NCI-H2171 (cell line): ENCODE results near the gene SNTG2.

Source experiments
- DNase-seq: peaks from one replicate; lab custom pipeline; 2025; lab: John Stamatoyannopoulos, UW

Gene SNTG2

GRCh38 chr2:1318366-1319009 is 367.8 kb downstream of the SNTG2 start:
- no peak for DNase-seq

DNA sequence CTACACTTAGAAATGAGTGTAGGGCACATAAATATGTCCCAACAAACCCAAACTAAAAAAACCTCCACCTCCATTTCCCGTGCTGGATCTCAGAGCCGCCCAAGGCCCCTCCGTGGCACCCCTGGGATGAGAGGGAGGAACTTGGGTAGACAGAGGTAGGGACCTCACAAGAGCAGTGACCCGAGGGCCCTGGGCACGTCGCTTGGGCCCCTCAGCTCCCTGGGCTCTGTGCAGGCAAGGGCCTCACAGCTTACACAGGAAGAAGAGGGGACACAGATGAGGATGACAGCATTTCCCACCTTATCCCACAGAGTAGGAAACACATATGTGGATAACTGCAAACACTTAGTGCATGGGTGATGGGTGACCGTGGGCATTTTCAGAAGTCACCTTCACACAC is 368.7 kb downstream of the SNTG2 start:
- no peak for DNase-seq

- no peak for DNase-seq
These were observed 370.7 kb downstream of the SNTG2 start for GRCh38 chr2:1321321-1321720.

- DNase-seq: no peak
These were observed 374.2 kb downstream of the SNTG2 start for GRCh38 chr2:1324884-1325283.

GRCh38 chr2:1328684-1329083 is 378.0 kb downstream of the SNTG2 start:
- DNase-seq: no peak

DNA sequence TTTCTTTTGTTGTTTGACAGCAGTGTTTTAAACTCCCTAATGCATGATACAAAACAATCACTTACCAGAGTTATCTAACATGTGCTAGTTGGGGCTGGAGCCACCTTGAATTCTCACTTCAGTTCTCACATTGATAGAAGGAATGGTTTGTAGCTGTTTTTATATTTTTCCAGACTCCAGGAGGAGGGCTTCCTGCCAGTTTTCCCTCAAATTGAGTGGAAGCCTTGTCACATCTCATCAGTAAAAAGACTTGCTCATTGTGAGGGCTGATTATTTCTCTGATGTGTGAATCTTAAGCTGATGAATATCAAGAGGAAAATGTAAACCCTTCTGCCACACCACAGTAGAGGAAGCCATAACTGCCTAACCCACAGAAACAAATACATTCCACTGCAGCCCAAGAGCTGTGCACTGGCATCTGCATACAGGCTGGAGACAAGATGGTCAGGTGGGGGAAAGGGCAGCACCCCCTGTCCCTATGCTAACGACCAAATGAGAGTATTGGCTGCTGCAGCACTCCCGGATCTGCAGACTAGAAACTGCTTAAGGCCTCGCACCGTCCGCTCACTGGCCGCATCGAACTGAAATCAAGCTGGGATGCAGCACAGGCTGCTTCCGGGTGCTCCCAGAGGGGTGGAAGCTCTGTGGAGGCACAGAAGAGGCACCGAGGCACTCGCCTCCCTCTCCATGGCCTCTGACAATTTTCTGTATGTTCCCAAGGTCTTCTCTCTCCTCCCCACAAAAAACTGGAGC is 388.9 kb downstream of the SNTG2 start:
- DNase-seq: no peak

DNA sequence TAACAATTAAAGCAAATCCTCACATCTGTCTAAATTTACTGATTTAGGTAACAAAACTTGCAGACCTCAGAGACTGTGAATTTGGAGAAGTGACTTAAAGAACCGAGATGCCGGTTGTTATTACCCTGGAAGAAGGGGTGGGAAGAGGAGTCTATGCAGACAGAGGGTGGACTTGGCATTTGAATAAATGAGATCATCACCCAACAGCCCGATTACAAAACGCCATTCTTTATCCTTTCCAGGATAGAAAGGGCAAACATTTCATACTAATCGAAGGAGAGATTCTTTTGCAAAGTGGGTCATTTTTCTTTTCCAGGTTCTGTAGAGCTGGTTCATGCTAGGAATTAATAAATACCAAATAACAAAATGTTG is 389.5 kb downstream of the SNTG2 start:
- no peak for DNase-seq

DNA sequence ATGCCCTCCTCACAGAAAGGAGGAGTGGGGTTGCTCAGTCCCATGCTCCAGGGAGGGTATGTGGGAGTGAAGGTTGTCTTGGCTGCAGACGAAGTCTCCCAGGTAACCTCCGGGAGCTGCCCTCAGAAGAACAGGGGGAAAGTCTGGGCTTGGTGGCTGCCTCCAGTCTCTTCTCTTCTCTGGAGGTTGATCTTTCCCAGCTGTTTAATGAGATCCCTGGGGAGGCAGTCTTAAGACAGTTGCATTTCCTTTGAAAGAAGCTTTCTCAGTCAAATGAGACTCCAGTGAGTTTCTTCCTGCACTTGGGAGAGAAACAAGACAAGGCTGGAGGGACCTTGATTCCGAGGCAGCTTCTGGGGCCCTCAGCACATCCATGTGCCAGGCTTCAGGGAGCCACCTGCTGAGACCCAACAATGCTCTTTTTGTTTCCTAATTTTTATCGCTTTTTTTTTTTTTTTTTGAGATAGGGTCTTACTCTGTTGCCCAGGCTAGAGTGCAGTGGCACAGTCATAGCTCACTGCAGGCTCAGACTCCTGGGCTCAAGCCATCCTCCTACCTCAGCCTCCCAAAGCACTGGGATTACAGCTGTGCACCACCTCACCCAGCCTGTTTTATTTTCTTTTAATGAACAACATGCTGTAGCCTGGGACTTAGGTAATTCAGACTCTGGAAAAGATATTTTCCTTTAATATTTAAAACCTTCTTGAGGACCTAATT is 390.9 kb downstream of the SNTG2 start:
- DNase-seq: peak; percentile 49

DNA sequence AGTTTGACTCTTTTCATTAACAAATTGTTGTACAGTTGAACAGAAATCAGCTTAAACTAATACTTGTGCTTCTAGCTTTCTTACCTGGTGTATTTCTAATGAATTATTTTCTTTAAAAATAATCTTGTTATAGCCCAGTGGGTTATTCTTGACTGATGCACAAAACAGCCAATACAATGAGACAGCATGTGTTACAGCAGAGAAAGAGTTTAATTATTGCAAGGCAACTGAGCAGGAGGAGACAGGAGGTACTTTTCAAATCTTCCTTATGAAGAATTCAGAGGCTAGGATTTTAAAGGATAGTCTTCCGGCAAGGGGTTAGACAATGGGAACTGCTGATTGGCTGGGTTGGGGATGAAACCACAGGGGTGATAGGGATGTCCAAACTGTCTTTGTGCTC is 398.1 kb downstream of the SNTG2 start:
- DNase-seq: no peak

GRCh38 chr2:1350111-1350510 is 399.5 kb downstream of the SNTG2 start:
- DNase-seq: no peak

DNA sequence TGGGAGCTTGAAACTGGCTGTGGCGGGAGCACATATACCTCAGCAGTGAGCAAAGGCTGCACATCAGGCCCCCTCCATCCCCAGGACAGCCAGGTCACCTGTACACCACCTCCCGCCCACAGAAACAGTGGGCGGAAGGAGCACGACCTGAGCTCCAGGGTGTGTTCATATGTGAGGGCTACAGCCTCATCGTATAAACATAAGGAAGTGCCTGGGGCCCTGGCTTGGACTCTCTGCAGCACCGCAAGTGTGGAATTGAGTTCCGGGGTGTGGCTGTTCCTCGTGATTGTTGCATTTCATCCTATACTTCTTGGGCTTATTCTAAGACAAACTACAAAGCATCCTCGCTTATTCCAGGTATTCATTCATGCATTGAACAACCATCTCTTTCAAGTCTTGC is 402.5 kb downstream of the SNTG2 start:
- no peak for DNase-seq

GRCh38 chr2:1353543-1353942 is 402.9 kb downstream of the SNTG2 start:
- no peak for DNase-seq

DNA sequence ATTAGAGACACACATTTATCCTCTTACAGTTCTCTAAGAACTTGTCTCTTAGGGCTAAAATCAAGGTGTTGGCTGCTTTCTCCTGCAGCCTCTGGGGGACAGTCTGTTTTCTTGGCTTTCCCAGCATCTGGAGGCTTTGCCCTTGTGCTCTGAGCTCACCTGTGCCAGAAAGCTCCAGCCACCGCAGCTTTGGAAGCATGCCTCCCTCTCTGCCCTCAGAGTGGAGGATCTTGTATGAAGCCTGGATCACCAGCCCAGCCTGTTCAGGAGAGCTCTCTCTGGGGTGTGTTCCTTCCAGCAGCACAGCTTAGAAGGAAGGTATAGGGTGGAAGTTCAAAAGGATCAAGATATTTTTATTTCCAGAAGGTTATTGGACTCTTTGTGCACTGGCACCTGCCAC is 409.5 kb downstream of the SNTG2 start:
- DNase-seq: peak; percentile 61

DNA sequence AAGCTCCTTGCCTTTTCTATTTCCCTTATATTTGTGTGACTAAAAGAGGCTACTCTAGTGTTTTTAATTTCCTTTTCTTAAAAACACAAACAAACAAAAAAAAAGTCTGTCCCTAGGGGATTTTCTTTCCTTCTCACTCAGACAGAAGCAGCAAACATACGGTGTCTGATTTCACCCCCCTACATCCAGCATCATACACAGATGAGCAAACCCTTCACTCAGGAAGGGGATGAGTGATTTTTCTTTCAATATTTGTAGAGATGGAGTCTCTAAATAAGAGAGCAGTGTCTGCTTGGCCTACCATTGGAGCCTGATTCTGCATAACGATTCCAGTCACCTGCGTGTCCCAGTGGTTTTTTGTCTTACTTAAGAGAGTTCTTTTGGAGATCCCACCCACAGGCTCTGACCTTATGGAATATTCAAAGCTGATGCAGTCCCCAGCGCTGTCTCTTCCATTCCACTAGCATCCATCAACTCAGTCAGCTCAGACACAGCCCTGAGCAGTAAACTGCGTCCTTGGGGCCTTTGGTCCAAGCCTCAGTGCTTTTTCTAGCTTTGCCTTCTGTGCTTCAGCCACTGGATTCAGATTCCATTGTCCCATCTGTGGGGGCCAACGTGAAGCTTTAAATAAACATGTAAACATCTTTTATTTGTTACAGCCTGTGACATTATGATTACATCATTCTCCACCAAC is 410.1 kb downstream of the SNTG2 start:
- DNase-seq: peak; percentile 90

GRCh38 chr2:1363367-1363766 is 412.7 kb downstream of the SNTG2 start:
- no peak for DNase-seq

DNA sequence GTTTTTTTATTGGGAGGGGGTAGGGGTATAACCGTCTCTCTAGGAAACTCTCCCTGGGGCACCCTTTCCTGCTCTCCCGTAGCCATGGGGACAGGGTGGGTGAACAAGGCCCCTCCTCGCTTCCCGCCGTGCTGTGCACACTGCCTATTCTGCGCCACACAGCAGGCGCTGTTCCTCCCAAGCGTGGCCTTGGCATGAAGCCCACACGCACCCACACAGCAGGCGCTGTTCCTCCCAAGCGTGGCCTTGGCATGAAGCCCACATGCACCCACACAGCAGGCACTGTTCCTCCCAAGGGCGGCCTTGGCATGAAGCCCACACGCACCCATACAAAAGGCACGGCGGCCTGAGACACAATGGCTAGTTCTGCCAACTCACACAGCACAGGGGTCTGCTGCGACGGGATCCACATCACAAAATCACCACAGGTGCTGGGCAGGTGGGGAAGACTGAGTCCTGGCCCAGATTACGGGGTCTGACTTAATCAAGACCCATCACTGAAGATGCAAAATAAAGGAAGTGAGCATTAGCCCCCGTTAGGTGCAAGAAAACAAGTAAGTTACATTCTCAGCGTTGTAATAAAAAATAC is 416.0 kb downstream of the SNTG2 start:
- DNase-seq: peak; percentile 90

DNA sequence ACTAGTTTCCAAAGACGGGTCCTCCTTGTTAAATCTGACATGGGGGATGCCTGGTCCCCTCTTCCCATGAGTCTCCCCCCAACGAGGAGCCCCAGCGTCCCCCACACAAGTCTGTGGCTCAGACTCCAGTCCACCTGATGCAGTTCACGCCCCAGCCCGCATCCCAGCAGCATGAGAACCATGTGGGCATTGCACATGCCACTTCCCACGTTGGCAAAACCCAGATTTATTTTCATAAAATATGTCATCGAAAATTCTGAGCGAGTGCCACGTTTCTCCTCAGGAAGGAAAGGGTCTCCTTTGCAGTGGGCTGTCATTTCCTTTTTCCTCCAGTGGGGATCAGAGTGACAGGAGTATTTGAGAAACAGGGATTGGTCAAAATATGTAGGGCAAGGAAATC is 417.0 kb downstream of the SNTG2 start:
- DNase-seq: no peak

- no peak for DNase-seq
These were observed 419.3 kb downstream of the SNTG2 start for GRCh38 chr2:1369905-1370304.

GRCh38 chr2:1370461-1370860 is 419.8 kb downstream of the SNTG2 start:
- no peak for DNase-seq

DNA sequence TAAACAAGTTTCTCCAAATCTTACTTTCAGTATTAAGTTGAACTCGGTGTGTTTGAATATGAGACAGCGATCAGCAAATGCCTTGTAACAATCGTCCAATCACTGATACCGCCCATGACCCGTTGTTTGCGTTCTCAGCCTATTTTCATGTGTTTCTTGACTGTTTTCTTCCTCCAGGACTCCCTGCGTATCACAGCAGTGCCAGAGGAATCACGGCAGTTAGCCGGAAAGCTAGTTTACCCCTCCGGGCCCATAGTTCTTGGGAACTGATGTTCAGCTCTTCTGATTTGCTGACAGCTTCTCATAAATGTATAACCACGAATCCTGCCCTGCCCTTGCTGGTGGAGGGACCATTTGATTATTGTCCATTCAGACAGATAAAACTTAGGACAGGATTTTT is 420.4 kb downstream of the SNTG2 start:
- no peak for DNase-seq

GRCh38 chr2:1373830-1374229 is 423.2 kb downstream of the SNTG2 start:
- no peak for DNase-seq

- DNase-seq: no peak
These were observed 423.6 kb downstream of the SNTG2 start for GRCh38 chr2:1374287-1374686.
